A673 (cell line): ENCODE measurements around the gene TBC1D32. TPM values are rescaled to one million over a fixed set of nuclear protein-coding genes. Genes with fewer than 3 reads are reported as not detected.
"Not testable (repeated sequence)": the region's sequence is repeated elsewhere in the genome, so short reads cannot be mapped to it uniquely, and the experiment has no call there.

Experiments used
- BruUV-seq: library from RNA; stranded (reverse); fragments of 400-500 nt; replicated peaks from 2 replicates; lab custom pipeline; 2021; lab: Mats Ljungman, UMichigan
- CTCF ChIA-PET: fragments of 300-600 bp; sonication (Branson Sonifier 250); formaldehyde crosslinking; loops from one replicate; lab custom pipeline; 2022; ENCODE audit warnings: antibody characterized with exemption; lab: Charles Lee
- POLR2A ChIA-PET: fragments of 300-600 bp; sonication (Branson Sonifier 250); formaldehyde crosslinking; loops from one replicate; lab custom pipeline; 2022; ENCODE audit warnings: antibody characterized with exemption; ENCODE audit not compliant: low non-redundant PET; lab: Charles Lee
- DNase-seq: peaks from one replicate; pipeline ENCODE4 v3.0.0-alpha.2; 2015; ENCODE audit warnings: low spot score
- H3K27ac ChIP-seq: fragments of 200-600 bp; sonication (generic); 2 replicates; pipeline ENCODE4 v1.5.1; 2016; ENCODE audit warnings: mixed run types, low read depth, mild to moderate bottlenecking, mixed read lengths, antibody characterized with exemption, low read length; ENCODE audit not compliant: poor library complexity, severe bottlenecking
- H3K27me3 ChIP-seq: fragments of 200-600 bp; sonication (generic); replicated peaks from 2 replicates; pipeline ENCODE4 v1.6.1; 2017; ENCODE audit warnings: mixed run types, low read depth, mild to moderate bottlenecking, mixed read lengths, antibody characterized with exemption, low read length; ENCODE audit not compliant: insufficient read depth, poor library complexity
- H3K36me3 ChIP-seq: fragments of 200-600 bp; sonication (generic); 2 replicates; pipeline ENCODE4 v1.6.1; 2016; ENCODE audit warnings: mixed run types, mild to moderate bottlenecking, mixed read lengths, antibody characterized with exemption, low read length; ENCODE audit not compliant: insufficient read depth, poor library complexity, severe bottlenecking
- H3K4me1 ChIP-seq: fragments of 200-600 bp; sonication (generic); 2 replicates; pipeline ENCODE4 v1.6.1; 2017; ENCODE audit warnings: mixed run types, mild to moderate bottlenecking, mixed read lengths, antibody characterized with exemption, low read length; ENCODE audit not compliant: insufficient read depth, poor library complexity, severe bottlenecking
- H3K4me3 ChIP-seq: fragments of 200-600 bp; sonication (generic); 2 replicates; pipeline ENCODE4 v1.5.1; 2016; ENCODE audit warnings: low read depth, mixed run types, mild to moderate bottlenecking, mixed read lengths, low read length; ENCODE audit not compliant: poor library complexity, severe bottlenecking
- H3K9me3 ChIP-seq: fragments of 200-600 bp; sonication (generic); 2 replicates; pipeline ENCODE4 v1.6.1; 2016; ENCODE audit warnings: mixed run types, low read depth, mild to moderate bottlenecking, mixed read lengths, antibody characterized with exemption, low read length; ENCODE audit not compliant: poor library complexity, severe bottlenecking
- CTCF ChIP-seq: fragments of 300-800, 200-600 bp; sonication (generic); conservative IDR thresholded peaks from 2 replicates; pipeline ENCODE4 v1.5.1; 2017; ENCODE audit warnings: low read depth, mild to moderate bottlenecking, antibody characterized with exemption, low read length, moderate library complexity, mixed read lengths
- EZH2 ChIP-seq: fragments of 200-600 bp; sonication (generic); IDR thresholded peaks from 2 replicates; pipeline ENCODE4 v1.6.1; 2017; ENCODE audit warnings: borderline replicate concordance, low read depth, mild to moderate bottlenecking, mixed read lengths, antibody characterized with exemption, low read length; ENCODE audit not compliant: poor library complexity, severe bottlenecking
- intact Hi-C: fragments of 100-400 bp; cut with micrococcal nuclease; formaldehyde crosslinking; loops from one replicate; pipeline ENCODE4 v1.10.0; 2022; ENCODE audit not compliant: unreplicated experiment
- total RNA-seq: library from RNA; stranded (reverse); gene quantifications from 2 replicates; pipeline ENCODE4 v1.2.3, GENCODE V29; 2021

Gene TBC1D32
- total RNA-seq, 1 experiment from 2014 or later, result 10.4 TPM

DNA sequence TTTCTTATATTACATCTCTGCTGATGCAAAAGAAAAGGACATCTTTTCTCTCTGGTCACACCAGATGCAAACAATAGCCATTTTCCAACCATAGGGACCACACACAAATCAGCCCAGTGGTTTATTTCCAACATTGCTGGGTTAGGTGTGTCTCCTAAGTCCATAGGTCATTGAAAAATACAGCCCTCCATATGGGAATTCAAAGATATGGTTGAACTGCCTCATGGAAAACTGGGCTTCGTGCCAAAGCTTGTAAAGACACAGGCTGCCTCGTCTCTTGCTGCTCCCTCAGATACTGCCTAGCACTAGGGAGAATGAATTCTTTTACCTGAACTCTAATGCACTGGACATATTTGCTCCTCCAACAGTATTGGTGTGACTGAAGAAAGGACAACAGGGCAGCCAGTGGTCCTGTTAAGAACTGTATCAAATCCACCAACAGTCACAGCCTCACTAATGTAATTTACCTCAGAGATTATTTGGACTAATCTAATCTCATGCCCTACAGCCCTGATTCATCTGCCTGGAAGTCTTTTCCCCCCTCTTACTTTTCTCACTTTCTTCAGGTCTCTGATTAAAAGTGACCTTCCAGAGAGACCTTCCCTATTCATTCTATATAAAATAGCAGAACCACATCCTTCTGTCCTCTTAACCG, 48.3 kb upstream of the TBC1D32 start:
- ChIA-PET CTCF (no interaction called here), POLR2A (no interaction called here)
- intact Hi-C loops, result no loop called here
- TF ChIP-seq EZH2 (no peak), CTCF (no peak)
- Histone ChIP-seq H3K4me3 (no peak overlapping the region), H3K36me3 (no peaks in the 10 kb centered on the region), H3K4me1 (no peaks in the 10 kb centered on the region), H3K27ac (no peak overlapping the region), H3K27me3 (no peaks in the 10 kb centered on the region), H3K9me3 (no peaks in the 10 kb centered on the region)
- peak; percentile 11 for DNase-seq
- BruUV-seq, result no TSS peak

GRCh38 chr6:121376411-121376810, 42.1 kb upstream of the TBC1D32 start:
- Histone ChIP-seq H3K27me3 (no peaks in the 10 kb centered on the region), H3K36me3 (no peaks in the 10 kb centered on the region), H3K27ac (no peak overlapping the region), H3K9me3 (no peaks in the 10 kb centered on the region), H3K4me3 (no peak overlapping the region), H3K4me1 (no peaks in the 10 kb centered on the region)
- POLR2A ChIA-PET, result no interaction called here
- TF ChIP-seq EZH2, result no peak
- TF ChIP-seq CTCF, result no peak
- DNase-seq, result no peak
- CTCF ChIA-PET, result no interaction called here
- intact Hi-C loops, result no loop called here
- no TSS peak for BruUV-seq

DNA sequence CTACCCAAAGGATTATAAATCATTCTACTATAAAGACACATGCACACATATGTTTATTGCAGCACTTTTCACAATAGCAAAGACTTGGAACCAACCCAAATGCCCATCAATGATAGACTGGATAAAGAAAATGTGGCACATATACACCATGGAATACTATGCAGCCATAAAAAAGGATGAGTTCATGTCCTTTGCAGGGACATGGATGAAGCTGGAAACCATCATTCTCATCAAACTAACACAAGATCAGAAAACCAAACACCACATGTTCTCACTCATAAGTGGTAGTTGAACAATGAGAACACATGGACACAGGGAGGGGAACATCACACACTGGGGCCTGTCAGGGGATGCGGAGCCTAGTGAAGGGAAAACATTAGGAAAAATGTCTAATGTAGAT, 39.9 kb upstream of the TBC1D32 start:
- POLR2A ChIA-PET, intact Hi-C loops, H3K27me3 ChIP-seq, BruUV-seq, CTCF ChIA-PET, H3K9me3 ChIP-seq, H3K4me3 ChIP-seq, H3K4me1 ChIP-seq, H3K36me3 ChIP-seq, H3K27ac ChIP-seq, DNase-seq: not testable (repeated sequence)
